Measurements from ENCODE around the gene WNT8B. TPM values are rescaled to one million over a fixed set of nuclear protein-coding genes. Genes with fewer than 3 reads are reported as not detected.
A peak's percentile ranks its signal among the peaks of the same experiment; 100 is the strongest.

The WNT8B gene
- total and polyA plus RNA-seq, 2 donors (not counting 1 experiment from before 2014, with no cell fraction given): not detected

DNA sequence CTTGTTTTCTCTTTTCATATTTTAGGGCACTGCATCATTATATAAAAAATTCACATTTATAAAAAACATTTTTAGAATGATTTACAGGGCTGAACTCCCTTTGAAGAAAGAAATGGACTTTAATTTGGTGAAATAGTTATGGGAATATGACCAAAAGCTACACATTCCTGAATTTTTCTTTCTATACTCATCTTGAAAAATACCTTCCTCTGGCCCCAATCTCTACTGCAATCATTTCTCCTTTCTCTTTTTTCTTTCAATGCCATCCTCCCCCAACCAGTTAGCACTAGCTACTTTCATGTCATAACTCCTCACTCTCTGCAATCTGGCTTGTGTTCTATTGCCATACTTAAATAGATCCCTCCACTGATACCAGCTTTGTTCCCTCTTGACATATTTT lies 6.2 kb downstream of the WNT8B start:
- H4K20me1 ChIP-seq (ENCODE audit: control insufficient read depth, extremely low read depth, insufficient read depth, low read length): peaks cover 2% of the 10 kb centered on the region
- H3K79me2 ChIP-seq (ENCODE audit: control insufficient read depth, insufficient read depth, low read length): no peaks in the 10 kb centered on the region
- TF ChIP-seq EZH2 (IDR thresholded peaks at IDR 0.05; ENCODE audit: low read length, missing control alignments) (no peak), CTCF (conservative IDR thresholded peaks at IDR 0.05 in 1 of 2, IDR thresholded peaks at IDR 0.05 in 1 of 2; ENCODE audit: low read depth in 1 of 2, low read length in 2 of 2) (no peak)
- H3K4me2 ChIP-seq (ENCODE audit: extremely low read depth, insufficient read depth, low read length): no peak overlapping the region
- H3K4me1 ChIP-seq (ENCODE audit: control insufficient read depth, extremely low read depth, insufficient read depth, low read length): no peaks in the 10 kb centered on the region
- no peaks in the 10 kb centered on the region for H3K9me3 ChIP-seq (ENCODE audit: control insufficient read depth, insufficient read depth, low read depth, low read length)
- no peak overlapping the region for H3K27ac ChIP-seq (ENCODE audit: insufficient read depth, low read length)
- peaks cover 18% of the 10 kb centered on the region for H3K27me3 ChIP-seq (ENCODE audit: control insufficient read depth, insufficient read depth, low read length)
- H3K4me3 ChIP-seq (replicated peaks in 1 of 4; ENCODE audit: control extremely low read depth in 1 of 4, insufficient read depth in 1 of 4, low read depth in 3 of 4, low read length in 4 of 4): no peak overlapping the region
- no peak overlapping the region for H3K9ac ChIP-seq (ENCODE audit: insufficient read depth, low read length)
- no peak overlapping the region for H2AFZ ChIP-seq (ENCODE audit: low read length)
- DNase-seq (ENCODE audit: low read depth in 2 of 2): no peak
- H3K36me3 ChIP-seq (ENCODE audit: control insufficient read depth, insufficient read depth, low read length): no peaks in the 10 kb centered on the region

- Histone ChIP-seq H3K27ac (ENCODE audit: insufficient read depth, low read length) (no peak overlapping the region), H3K4me3 (replicated peaks in 1 of 4; ENCODE audit: control extremely low read depth in 1 of 4, insufficient read depth in 1 of 4, low read depth in 3 of 4, low read length in 4 of 4) (no peak overlapping the region), H3K4me1 (ENCODE audit: control insufficient read depth, extremely low read depth, insufficient read depth, low read length) (no peaks in the 10 kb centered on the region), H2AFZ (ENCODE audit: low read length) (no peak overlapping the region), H3K27me3 (ENCODE audit: control insufficient read depth, insufficient read depth, low read length) (peaks cover 15% of the 10 kb centered on the region), H4K20me1 (ENCODE audit: control insufficient read depth, extremely low read depth, insufficient read depth, low read length) (peaks cover 2% of the 10 kb centered on the region), H3K9ac (ENCODE audit: insufficient read depth, low read length) (no peak overlapping the region), H3K9me3 (ENCODE audit: control insufficient read depth, insufficient read depth, low read depth, low read length) (no peaks in the 10 kb centered on the region), H3K4me2 (ENCODE audit: extremely low read depth, insufficient read depth, low read length) (no peak overlapping the region), H3K36me3 (ENCODE audit: control insufficient read depth, insufficient read depth, low read length) (no peaks in the 10 kb centered on the region), H3K79me2 (ENCODE audit: control insufficient read depth, insufficient read depth, low read length) (no peaks in the 10 kb centered on the region)
- TF ChIP-seq CTCF (conservative IDR thresholded peaks at IDR 0.05 in 1 of 2, IDR thresholded peaks at IDR 0.05 in 1 of 2; ENCODE audit: low read depth in 1 of 2, low read length in 2 of 2) (no peak), EZH2 (IDR thresholded peaks at IDR 0.05; ENCODE audit: low read length, missing control alignments) (no peak)
- no peak for DNase-seq (ENCODE audit: low read depth in 2 of 2)
Measured at GRCh38 chr10:100469756-100470155, 6.9 kb downstream of the WNT8B start.

DNA sequence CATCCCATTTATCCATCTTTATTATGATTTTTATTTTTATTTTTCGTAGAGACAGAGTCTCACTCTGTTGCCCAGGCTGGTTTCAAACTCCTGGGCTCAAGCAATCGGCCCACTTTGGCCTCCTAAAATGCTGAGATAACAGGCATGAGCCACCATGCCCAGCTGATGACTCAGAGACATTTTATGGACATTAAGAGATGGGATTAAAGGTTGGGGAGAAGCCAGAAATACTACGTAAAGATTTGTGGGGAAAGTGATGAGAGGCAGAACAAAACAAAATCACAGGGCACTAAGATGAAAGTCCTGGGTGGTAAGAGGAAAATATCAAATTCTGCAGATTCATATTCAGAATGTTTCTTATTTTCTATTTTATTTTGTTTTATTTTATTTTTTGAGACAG lies 7.6 kb downstream of the WNT8B start:
- H3K4me3 ChIP-seq (replicated peaks in 1 of 4; ENCODE audit: control extremely low read depth in 1 of 4, insufficient read depth in 1 of 4, low read depth in 3 of 4, low read length in 4 of 4): no peak overlapping the region
- H3K36me3 ChIP-seq (ENCODE audit: control insufficient read depth, insufficient read depth, low read length): no peaks in the 10 kb centered on the region
- DNase-seq (ENCODE audit: low read depth in 2 of 2): peak in 1 of 2 donors; percentile 7
- no peak overlapping the region for H3K9ac ChIP-seq (ENCODE audit: insufficient read depth, low read length)
- no peak overlapping the region for H2AFZ ChIP-seq (ENCODE audit: low read length)
- H4K20me1 ChIP-seq (ENCODE audit: control insufficient read depth, extremely low read depth, insufficient read depth, low read length): peaks cover 2% of the 10 kb centered on the region
- no peaks in the 10 kb centered on the region for H3K9me3 ChIP-seq (ENCODE audit: control insufficient read depth, insufficient read depth, low read depth, low read length)
- TF ChIP-seq CTCF (conservative IDR thresholded peaks at IDR 0.05 in 1 of 2, IDR thresholded peaks at IDR 0.05 in 1 of 2; ENCODE audit: low read depth in 1 of 2, low read length in 2 of 2) (no peak), EZH2 (IDR thresholded peaks at IDR 0.05; ENCODE audit: low read length, missing control alignments) (no peak)
- H3K27me3 ChIP-seq (ENCODE audit: control insufficient read depth, insufficient read depth, low read length): peaks cover 15% of the 10 kb centered on the region
- no peak overlapping the region for H3K4me2 ChIP-seq (ENCODE audit: extremely low read depth, insufficient read depth, low read length)
- no peak overlapping the region for H3K27ac ChIP-seq (ENCODE audit: insufficient read depth, low read length)
- no peaks in the 10 kb centered on the region for H3K79me2 ChIP-seq (ENCODE audit: control insufficient read depth, insufficient read depth, low read length)
- H3K4me1 ChIP-seq (ENCODE audit: control insufficient read depth, extremely low read depth, insufficient read depth, low read length): no peaks in the 10 kb centered on the region
